ENCODE measurements around the gene CD68.

CD68 gene

GRCh38 chr17:7573324-7574080, 5.9 kb upstream of the CD68 start:
- ChIA-PET POLR2A (interaction anchor here (0.6 to 4.3 kb wide), 9 partner anchors 11 to 331 kb away, joined by 3 to 32 read pairs (median 3); partner anchors contain the start of genes GABARAP, MPDU1, TP53 and WRAP53), CTCF (interaction anchor here (0.6 to 1.8 kb wide), 3 partner anchors 13 to 16 kb away, joined by 3 to 7 read pairs (median 7); partner anchors contain the start of genes SENP3 and SOX15)
- TF ChIP-seq CTCF (IDR thresholded peaks at IDR 0.05; ENCODE audit: control extremely low read depth, extremely low read depth, low read depth, missing control alignments): no peak
- peak; percentile 89 for DNase-seq (ENCODE audit: extremely low spot score)

GRCh38 chr17:7574176-7574953, 5.1 kb upstream of the CD68 start:
- POLR2A ChIA-PET: interaction anchor here (0.6 to 4.3 kb wide), 5 partner anchors 10 to 136 kb away, joined by 3 to 32 read pairs (median 6); partner anchors contain the start of genes MPDU1, TP53 and WRAP53
- CTCF ChIA-PET: interaction anchor here (1.2 to 1.8 kb wide), 3 partner anchors 13 to 40 kb away, joined by 7 read pairs; partner anchors contain the start of genes FXR2 and SOX15
- no peak for DNase-seq (ENCODE audit: extremely low spot score)
- no peak for TF ChIP-seq CTCF (IDR thresholded peaks at IDR 0.05; ENCODE audit: control extremely low read depth, extremely low read depth, low read depth, missing control alignments)

GRCh38 chr17:7575481-7575883, 4.0 kb upstream of the CD68 start:
- CTCF ChIA-PET: interaction anchor here (1.7 to 1.8 kb wide), 2 partner anchors 14 to 39 kb away, joined by 7 read pairs; partner anchors contain the start of genes FXR2 and SOX15
- POLR2A ChIA-PET: interaction anchor here (0.6 to 4.3 kb wide), 7 partner anchors 9 to 596 kb away, joined by 3 to 32 read pairs (median 4); partner anchors contain the start of gene MPDU1
- DNase-seq (ENCODE audit: extremely low spot score): no peak
- TF ChIP-seq CTCF (IDR thresholded peaks at IDR 0.05; ENCODE audit: control extremely low read depth, extremely low read depth, low read depth, missing control alignments): no peak

- CTCF ChIA-PET: interaction anchor here (1.7 kb wide), 1 partner anchor 39 kb away, joined by 7 read pairs; the partner anchor contains the start of gene FXR2
- POLR2A ChIA-PET: interaction anchor here (0.6 to 4.3 kb wide), 7 partner anchors 8 to 596 kb away, joined by 3 to 32 read pairs (median 4); partner anchors contain the start of gene MPDU1
- TF ChIP-seq CTCF (IDR thresholded peaks at IDR 0.05; ENCODE audit: control extremely low read depth, extremely low read depth, low read depth, missing control alignments): no peak
- DNase-seq (ENCODE audit: extremely low spot score): no peak
Measured at GRCh38 chr17:7575959-7576358, 3.5 kb upstream of the CD68 start.

- ChIA-PET POLR2A (interaction anchor here (0.9 to 4.3 kb wide), 3 partner anchors 8 to 130 kb away, joined by 4 to 32 read pairs (median 5); partner anchors contain the start of gene MPDU1), CTCF (interaction anchor here (0.9 kb wide), 1 partner anchor 111 kb away, joined by 3 read pairs; the partner anchor contains the start of gene TP53)
- no peak for DNase-seq (ENCODE audit: extremely low spot score)
- no peak for TF ChIP-seq CTCF (IDR thresholded peaks at IDR 0.05; ENCODE audit: control extremely low read depth, extremely low read depth, low read depth, missing control alignments)
Measured at GRCh38 chr17:7576432-7576937, 3.0 kb upstream of the CD68 start.
